ENCODE results near the gene TSPAN31. TPM values are rescaled to one million over a fixed set of nuclear protein-coding genes. Genes with fewer than 3 reads are reported as not detected.

TSPAN31 gene
- total and polyA plus RNA-seq, 2 of the 8 experiments (the other 6 are each of a cell fraction or from before 2014, with no cell fraction given), result 15.8 to 31.4 TPM

GRCh38 chr12:57754411-57755193, 9.8 kb downstream of the TSPAN31 start, which contains the start of gene MARCHF9:
TSS of gene MARCHF9 (plus strand) at chr12:57755103. CDS start at chr12:57755529, 426 bp downstream.
- H4K5ac ChIP-seq (ENCODE audit: insufficient read length, low read depth, low read length), result peak within 1 kb of the TSS; percentile 19
- H3K27me3 ChIP-seq (replicated peaks in 1 of 4; ENCODE audit: control insufficient read depth in 3 of 4, extremely low read depth in 1 of 4, insufficient read depth in 3 of 4, low read length in 3 of 4), result peaks cover 8 to 33% (median 26%) of the 10 kb centered on the region in 4 experiments
- no peak within 1 kb of the TSS for H4K91ac ChIP-seq (replicated peaks; ENCODE audit: insufficient read length, low read length)
- peak within 1 kb of the TSS in 1 of 4 experiments; percentile 55; a peak in 2 of 7 replicates for H3K9ac ChIP-seq (replicated peaks in 1 of 4; ENCODE audit: extremely low read depth in 1 of 4, low read depth in 3 of 4, low read length in 3 of 4)
- peaks cover 12 to 20% of the 10 kb centered on the region in 2 experiments for H3K79me2 ChIP-seq (ENCODE audit: control insufficient read depth in 1 of 2, insufficient read depth in 2 of 2, low read length in 2 of 2)
- 0% methylated on average over 6 of the region's 41 CpGs; no CpG with 5 or more reads in 1 of the 2 experiments for WGBS, 2 experiments (ENCODE audit: extremely low coverage in 1 of 2, insufficient coverage in 1 of 2, insufficient read length in 1 of 2, insufficient replicate concordance in 2 of 2, low coverage in 1 of 2, low lambda C conversion rate in 2 of 2, missing lambda C conversion rate in 1 of 2)
- FAIRE-seq (no peak), DNase-seq (ENCODE audit: low read depth in 1 of 2, low spot score in 2 of 2) (peak in 1 of 2 experiments; percentile 81)
- 0 out of 2 replicates have a peak within 1 kb of the TSS, but pooled peaks have one; percentile 1 for H2BK5ac ChIP-seq (ENCODE audit: low read depth, low read length)
- POLR2A ChIA-PET (ENCODE audit: partially characterized antibody), result interaction anchor here (0.7 to 3.3 kb wide), 11 partner anchors 10 to 234 kb away, joined by 3 to 25 read pairs (median 3); partner anchors contain the start of genes CTDSP2, CYP27B1, DDIT3 and EEF1AKMT3
- H2AK5ac ChIP-seq (ENCODE audit: low read depth, low read length), result no peak within 1 kb of the TSS; the same call in 1 of the 2 replicates
- peak within 1 kb of the TSS; percentile 3 for H2BK120ac ChIP-seq (replicated peaks; ENCODE audit: low read depth, low read length)
- H3K56ac ChIP-seq (replicated peaks; ENCODE audit: insufficient read length, low read depth, low read length), result no peak within 1 kb of the TSS
- H4K8ac ChIP-seq (ENCODE audit: extremely low read depth, insufficient read depth, low read length), result no peak within 1 kb of the TSS
- peaks cover 15% of the 10 kb centered on the region; the same call in 1 of the 2 replicates for H3K79me1 ChIP-seq (ENCODE audit: low read depth, low read length)
- peaks cover 3 to 26% (median 7%) of the 10 kb centered on the region in 4 experiments; a peak in 6 of 7 replicates for H3K4me1 ChIP-seq (replicated peaks in 1 of 4; ENCODE audit: control insufficient read depth in 3 of 4, insufficient read depth in 4 of 4, low read length in 3 of 4)
- H2BK20ac ChIP-seq (ENCODE audit: low read length), result 0 out of 2 replicates have a peak within 1 kb of the TSS, but pooled peaks have one; percentile 36
- H3K9me3 ChIP-seq (ENCODE audit: insufficient read depth in 2 of 2, low read depth in 1 of 2, low read length in 1 of 2), result no peaks in the 10 kb centered on the region
- peaks cover 3 to 10% of the 10 kb centered on the region in 2 experiments for H4K20me1 ChIP-seq (replicated peaks in 1 of 2; ENCODE audit: control insufficient read depth in 1 of 2, insufficient read depth in 2 of 2, low read length in 2 of 2)
- no peak within 1 kb of the TSS for H3K14ac ChIP-seq (ENCODE audit: insufficient read length)
- H3K27ac ChIP-seq (ENCODE audit: low read depth, low read length), result 0 out of 2 replicates have a peak within 1 kb of the TSS, but pooled peaks have one; percentile 5
- H3K36me3 ChIP-seq (ENCODE audit: control insufficient read depth in 2 of 4, insufficient read depth in 4 of 4, low read length in 3 of 4), result peaks cover 3 to 14% (median 9%) of the 10 kb centered on the region in 4 experiments; a peak in 6 of 8 replicates
- H2AFZ ChIP-seq (ENCODE audit: low read length), result peak within 1 kb of the TSS; percentile 93
- H3K4me3 ChIP-seq (ENCODE audit: extremely low read depth in 1 of 4, insufficient read depth in 2 of 4, low read depth in 3 of 4, low read length in 4 of 4), result peak within 1 kb of the TSS; percentile 79 to 96 (median 81)
- peak within 1 kb of the TSS; percentile 94 for H2BK15ac ChIP-seq (ENCODE audit: low read length)
- no peak within 1 kb of the TSS for H3K23ac ChIP-seq (ENCODE audit: insufficient read length)
- H3K18ac ChIP-seq (ENCODE audit: extremely low read depth, low read length), result peak within 1 kb of the TSS; percentile 75
- H2BK12ac ChIP-seq (ENCODE audit: low read depth, low read length), result no peak within 1 kb of the TSS
- CTCF ChIA-PET (ENCODE audit: partially characterized antibody), result interaction anchor here (0.7 to 1.4 kb wide), 5 partner anchors 10 to 134 kb away, joined by 3 to 6 read pairs (median 3); partner anchors contain the start of gene TSPAN31
- peaks cover 18% of the 10 kb centered on the region for H3K23me2 ChIP-seq (ENCODE audit: low read depth, low read length)
- H3K4me2 ChIP-seq (ENCODE audit: insufficient read depth in 1 of 2, low read depth in 2 of 2, low read length in 2 of 2), result peak within 1 kb of the TSS; percentile 99
- H3K4ac ChIP-seq (replicated peaks; ENCODE audit: insufficient read length, low read depth, low read length), result no peak within 1 kb of the TSS
- peak; percentile 70 for TF ChIP-seq CTBP2 (IDR thresholded peaks at IDR 0.05; ENCODE audit: borderline replicate concordance, insufficient read depth, insufficient read length, low read length)
- no peak for TF ChIP-seq BRCA1 (IDR thresholded peaks at IDR 0.05; ENCODE audit: low read depth, low read length)
- peak; percentile 74 for TF ChIP-seq ASH2L (IDR thresholded peaks at IDR 0.05; ENCODE audit: low read length)
- TF ChIP-seq FOSL1 (IDR thresholded peaks at IDR 0.05; ENCODE audit: insufficient read depth, low read depth, low read length), result no peak
- TF ChIP-seq KDM4A (IDR thresholded peaks at IDR 0.05; ENCODE audit: low read depth, low read length, severe bottlenecking), result peak; percentile 61
- TF ChIP-seq PHF8 (conservative IDR thresholded peaks at IDR 0.05; ENCODE audit: low read depth, low read length), result no peak
- TF ChIP-seq CHD2 (IDR thresholded peaks at IDR 0.05; ENCODE audit: low read length), result no peak
- peak; percentile 31; the same call in 1 of the 2 replicates for TF ChIP-seq MAX (IDR thresholded peaks at IDR 0.05)

All from H1 (cell line).